SH-SY5Y (cell line): ENCODE measurements around the gene SUMF1.

Experiments used
- GATA2 ChIP-seq: IDR thresholded peaks from 2 replicates; pipeline ENCODE4 v1.6.1; 2011; ENCODE audit warnings: mild to moderate bottlenecking, low read depth, low read length
- GATA3 ChIP-seq: IDR thresholded peaks from 2 replicates; pipeline ENCODE4 v1.6.1; 2011; ENCODE audit warnings: low read depth, mild to moderate bottlenecking, low read length, moderate library complexity

DNA sequence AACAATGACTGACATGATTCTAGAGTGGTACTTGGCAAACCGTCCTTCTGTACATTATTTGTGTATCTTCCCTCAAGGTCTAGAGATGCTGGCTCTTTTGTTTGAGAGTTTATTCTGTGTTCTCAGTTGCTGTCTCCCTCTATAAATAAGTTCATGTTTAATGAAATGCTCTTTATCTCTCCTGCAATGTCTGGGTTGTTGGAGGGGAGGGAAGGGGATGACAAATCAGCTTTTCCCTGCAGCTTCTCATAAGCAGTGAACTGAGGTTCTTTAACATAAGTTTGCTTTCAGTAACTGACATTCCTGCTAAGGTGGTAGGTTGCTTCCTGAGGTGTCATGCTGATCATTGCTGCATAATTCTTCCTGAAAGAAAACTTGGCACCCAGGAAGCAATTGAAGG lies 47.8 kb upstream of the SUMF1 start:
- TF ChIP-seq GATA2 (no peak), GATA3 (no peak)
